Measurements from ENCODE around the gene ZNF705A.
"Not testable (repeated sequence)": the region's sequence is repeated elsewhere in the genome, so short reads cannot be mapped to it uniquely, and the experiment has no call there.

Gene ZNF705A

GRCh38 chr12:8188088-8188487, 31.3 kb downstream of the ZNF705A start:
- DNase-seq: not testable (repeated sequence)

GRCh38 chr12:8197685-8198308, 41.0 kb downstream of the ZNF705A start:
- DNase-seq: not testable (repeated sequence)

GRCh38 chr12:8218711-8219382, 62.0 kb downstream of the ZNF705A start:
- DNase-seq: not testable (repeated sequence)

- DNase-seq: not testable (repeated sequence)
Measured at GRCh38 chr12:8221375-8221774, 64.6 kb downstream of the ZNF705A start.

- not testable (repeated sequence) for DNase-seq
Measured at GRCh38 chr12:8221844-8222243, 65.0 kb downstream of the ZNF705A start.

GRCh38 chr12:8222303-8222702, 65.5 kb downstream of the ZNF705A start:
- DNase-seq: not testable (repeated sequence)

- DNase-seq: not testable (repeated sequence)
Measured at GRCh38 chr12:8223646-8224045, 66.8 kb downstream of the ZNF705A start.

- DNase-seq: not testable (repeated sequence)
Measured at GRCh38 chr12:8224782-8225181, 68.0 kb downstream of the ZNF705A start.

GRCh38 chr12:8226355-8226754, 69.5 kb downstream of the ZNF705A start:
- no peak for DNase-seq

- DNase-seq: not testable (repeated sequence)
Measured at GRCh38 chr12:8226992-8227731, 70.3 kb downstream of the ZNF705A start, which contains the start of gene FAM90A1. Gene FAM90A1, minus strand, starts transcription at chr12:8227618. Its CDS starts 2,786 bp downstream, at chr12:8224832.

- not testable (repeated sequence) for DNase-seq
Measured at GRCh38 chr12:8227732-8228077, 70.9 kb downstream of the ZNF705A start.

GRCh38 chr12:8228607-8229006, 71.8 kb downstream of the ZNF705A start:
- not testable (repeated sequence) for DNase-seq

- not testable (repeated sequence) for DNase-seq
Measured at GRCh38 chr12:8229486-8229885, 72.7 kb downstream of the ZNF705A start.
